Endothelial cell of umbilical vein (primary cell): ENCODE results near the gene JAZF1. TPM values are rescaled to one million over a fixed set of nuclear protein-coding genes. Genes with fewer than 3 reads are reported as not detected.

Source experiments
- BruUV-seq: library from RNA; stranded (reverse); fragments of 400-500 nt; replicated peaks from 2 replicates; lab custom pipeline; 2021; lab: Mats Ljungman, UMichigan
- CTCF ChIA-PET: fragments of 300-600, 350-600 bp; sonication (Branson Sonifier 250); formaldehyde crosslinking; loops from one replicate; lab custom pipeline; 2021; ENCODE audit warnings: antibody characterized with exemption, inconsistent platforms; lab: Charles Lee
- POLR2A ChIA-PET: fragments of 300-600, 350-600 bp; sonication (Branson Sonifier 250); formaldehyde crosslinking; loops from one replicate; lab custom pipeline; 2021; ENCODE audit warnings: antibody characterized with exemption, inconsistent platforms; lab: Charles Lee
- DNase-seq: peaks from one replicate; pipeline ENCODE4 v3.0.0-alpha.2; 2011; ENCODE audit warnings: low read depth, low spot score
- FAIRE-seq: peaks from 2 replicates; lab custom pipeline; 2011; peaks lifted over from hg19 to GRCh38; lab: Jason Lieb, UNC
- H2AFZ ChIP-seq: 2 replicates; pipeline ENCODE4 v1.6.0; 2012; ENCODE audit warnings: low read depth, low read length, control low read depth, inconsistent platforms
- H3K27ac ChIP-seq: 2 replicates; pipeline ENCODE4 v1.5.1; 2011; ENCODE audit warnings: low read depth, mild to moderate bottlenecking, control low read depth, low read length, moderate library complexity; ENCODE audit not compliant: insufficient read depth
- H3K27me3 ChIP-seq, 2 experiments: 2 replicates each; pipeline versions ENCODE4 v1.6.0 to v1.6.1; 2011; ENCODE audit warnings: low read length in 2 of 2, mixed read lengths in 1 of 2; ENCODE audit not compliant: control insufficient read depth in 2 of 2, insufficient read depth in 2 of 2
- H3K36me3 ChIP-seq, 2 experiments: 2 replicates in 1 of 2; 3 replicates in 1 of 2; pipeline ENCODE4 v1.5.1; 2011; ENCODE audit warnings: low read length in 2 of 2, mild to moderate bottlenecking in 1 of 2, moderate library complexity in 1 of 2; ENCODE audit not compliant: control insufficient read depth in 2 of 2, insufficient read depth in 2 of 2; ENCODE audit errors: extremely low read depth in 1 of 2
- H3K4me1 ChIP-seq: 3 replicates; pipeline ENCODE4 v1.5.1; 2011; ENCODE audit warnings: mild to moderate bottlenecking, low read length; ENCODE audit not compliant: control insufficient read depth, insufficient read depth; ENCODE audit errors: extremely low read depth
- H3K4me2 ChIP-seq: 2 replicates; pipeline ENCODE4 v1.6.1; 2011; ENCODE audit warnings: low read length, control low read depth, mixed read lengths; ENCODE audit not compliant: insufficient read depth
- H3K4me3 ChIP-seq, 3 experiments: fragments of 200-600 bp in 1 of 3; sonication (generic), shearing (Covaris generic) in 1 of 3; replicated peaks in 1 of 3; 2 replicates each; pipeline ENCODE4 v1.5.1; 2011 to 2016; ENCODE audit warnings: control low read depth in 3 of 3, low read length in 3 of 3, mild to moderate bottlenecking in 2 of 3, inconsistent platforms in 1 of 3, low read depth in 1 of 3, moderate library complexity in 1 of 3; ENCODE audit not compliant: insufficient read depth in 1 of 3
- H3K79me2 ChIP-seq: 2 replicates; pipeline ENCODE4 v1.6.0; 2012; ENCODE audit warnings: low read length, inconsistent platforms; ENCODE audit not compliant: control insufficient read depth, insufficient read depth
- H3K9ac ChIP-seq: replicated peaks from 2 replicates; pipeline ENCODE3; 2011; ENCODE audit warnings: low read length, control low read depth; ENCODE audit not compliant: insufficient read depth; ENCODE audit errors: extremely low read depth
- H3K9me1 ChIP-seq: replicated peaks from 3 replicates; pipeline ENCODE4 v1.6.0; 2011; ENCODE audit warnings: mild to moderate bottlenecking, low read length; ENCODE audit not compliant: control insufficient read depth, insufficient read depth; ENCODE audit errors: extremely low read depth
- H3K9me3 ChIP-seq: replicated peaks from 2 replicates; pipeline ENCODE4 v1.5.1; 2012; ENCODE audit warnings: low read length, inconsistent platforms; ENCODE audit not compliant: control insufficient read depth, insufficient read depth
- H4K20me1 ChIP-seq: replicated peaks from 2 replicates; pipeline ENCODE3; 2011; ENCODE audit warnings: mild to moderate bottlenecking, low read length; ENCODE audit not compliant: control insufficient read depth, insufficient read depth; ENCODE audit errors: extremely low read depth
- CTCF ChIP-seq, 2 donors: IDR thresholded peaks; 1 replicate in 1 of 2; 2 replicates in 1 of 2; pipeline ENCODE4 v1.5.1; 2011; ENCODE audit warnings: low read length in 2 of 2, mild to moderate bottlenecking in 2 of 2, moderate library complexity in 2 of 2, control low read depth in 1 of 2, inconsistent platforms in 1 of 2, low read depth in 1 of 2; ENCODE audit not compliant: insufficient read depth in 1 of 2; ENCODE audit errors: extremely low read depth in 1 of 2
- EZH2 ChIP-seq: IDR thresholded peaks from 2 replicates; pipeline ENCODE4 v1.6.1; 2012; ENCODE audit warnings: borderline replicate concordance, low read depth, mild to moderate bottlenecking, moderate library complexity, low read length, inconsistent platforms; ENCODE audit not compliant: severe bottlenecking
- FOS ChIP-seq: IDR thresholded peaks from 2 replicates; pipeline ENCODE4 v1.6.1; 2011; ENCODE audit warnings: mild to moderate bottlenecking, low read length, moderate library complexity, borderline replicate concordance; ENCODE audit not compliant: insufficient read depth
- GATA2 ChIP-seq: IDR thresholded peaks from 2 replicates; pipeline ENCODE4 v1.7.0; 2011; ENCODE audit warnings: low read depth, mild to moderate bottlenecking, moderate library complexity, mixed read lengths, low read length; ENCODE audit not compliant: insufficient read length, insufficient read depth
- JUN ChIP-seq: IDR thresholded peaks from 2 replicates; pipeline ENCODE4 v1.6.1; 2011; ENCODE audit warnings: borderline replicate concordance, low read depth; ENCODE audit not compliant: insufficient read length, insufficient read depth
- MAX ChIP-seq: IDR thresholded peaks from 2 replicates; pipeline ENCODE4 v1.6.1; 2011; ENCODE audit not compliant: insufficient read depth, insufficient read length
- MYC ChIP-seq: IDR thresholded peaks from one replicate; pipeline ENCODE4 v1.6.1; 2011; ENCODE audit warnings: mild to moderate bottlenecking, low read depth, low read length
- POLR2A ChIP-seq: IDR thresholded peaks from 2 replicates; pipeline ENCODE4 v1.6.1; 2012; ENCODE audit warnings: low read depth, mild to moderate bottlenecking, control low read depth, low read length
- POLR2AphosphoS5 ChIP-seq: IDR thresholded peaks from 2 replicates; pipeline ENCODE4 v1.6.1; 2012; ENCODE audit warnings: low read depth, mild to moderate bottlenecking, control low read depth, low read length, moderate library complexity; ENCODE audit not compliant: insufficient read depth
- dilution Hi-C: fragments of 300-500 bp; cut with MboI; formaldehyde crosslinking; loops from one replicate; pipeline ENCODE4 v1.15.0; 2019; ENCODE audit warnings: low sequenced_read_pairs; ENCODE audit not compliant: extremely low pct_ligation_motif_present
- intact Hi-C: fragments of 100-400 bp; cut with micrococcal nuclease; formaldehyde crosslinking; loops from one replicate; pipeline ENCODE4 v1.10.0; 2022
- polyA plus RNA-seq, 4 experiments: library from polyadenylated mRNA; depleted of rRNA in 3 of 4; stranded (reverse) in 3 of 4; unstranded in 1 of 4; fragments of >200 nt; gene quantifications; 2 replicates each; pipeline versions ENCODE4 v1.2.1 to v1.2.3, GENCODE V29; 2011 to 2012; ENCODE audit warnings: missing spikeins in 1 of 4
- total RNA-seq: library from RNA; stranded (reverse); gene quantifications from 2 replicates; pipeline ENCODE4 v1.2.3, GENCODE V29; 2021

The JAZF1 gene
- total and polyA plus RNA-seq, 2 donors (not counting 3 experiments of a cell fraction or from before 2014, with no cell fraction given), result 2.5 to 16.9 TPM

- BruUV-seq, result no TSS peak
- Histone ChIP-seq H3K79me2 (no peaks in the 10 kb centered on the region), H3K9ac (no peak overlapping the region), H3K27ac (no peak overlapping the region), H4K20me1 (no peaks in the 10 kb centered on the region), H3K36me3 (no peaks in the 10 kb centered on the region), H3K9me3 (no peaks in the 10 kb centered on the region), H3K27me3 (no peaks in the 10 kb centered on the region), H3K9me1 (no peaks in the 10 kb centered on the region), H2AFZ (no peak overlapping the region), H3K4me2 (no peak overlapping the region), H3K4me3 (no peak overlapping the region), H3K4me1 (peaks cover 37% of the 10 kb centered on the region)
- no peak for DNase-seq
- CTCF ChIA-PET, result interaction anchor here (1.2 to 6.8 kb wide), 2 partner anchors 62 to 720 kb away, joined by 3 to 148 read pairs; no protein-coding TSS in a partner anchor
- intact Hi-C loops, result no loop called here
- dilution Hi-C loops, result no loop called here
- POLR2A ChIA-PET, result no interaction called here
- no peak for FAIRE-seq
- no peak for TF ChIP-seq MYC
- TF ChIP-seq GATA2, result no peak
- TF ChIP-seq POLR2A, result no peak
- no peak for TF ChIP-seq CTCF (IDR thresholded peaks at IDR 0.05; ENCODE audit: extremely low read depth in 1 of 2, insufficient read depth in 1 of 2, low read depth in 1 of 2, low read length in 2 of 2)
- no peak for TF ChIP-seq MAX
- TF ChIP-seq JUN, result no peak
- TF ChIP-seq POLR2AphosphoS5, result no peak
- no peak for TF ChIP-seq EZH2
- no peak for TF ChIP-seq FOS
Measured at GRCh38 chr7:27916372-27916771, 264.2 kb downstream of the JAZF1 start.
